Measurements from ENCODE around the gene MSRB3. TPM values are rescaled to one million over a fixed set of nuclear protein-coding genes. Genes with fewer than 3 reads are reported as not detected.

The MSRB3 gene
- total RNA-seq, 2 experiments from 2014 or later = not detected

GRCh38 chr12:65294641-65295262, 16.3 kb downstream of the MSRB3 start:
- DNase-seq (no peak), ATAC-seq (no peak)
- Mint-ChIP-seq H3K4me1 (ENCODE audit: low read depth) (no peaks in the 10 kb centered on the region), H3K27me3 (peaks cover 11% of the 10 kb centered on the region), H3K36me3 (ENCODE audit: low read depth) (no peaks in the 10 kb centered on the region), H3K4me3 (no peak overlapping the region), H3K27ac (no peak overlapping the region), H3K9me3 (peaks cover 2% of the 10 kb centered on the region)
- no peak for TF ChIP-seq CTCF (IDR thresholded peaks at IDR 0.05)
- intact Hi-C loops (cut with micrococcal nuclease) = no loop called here
- ChIA-PET CTCF (interaction anchor here (0.7 kb wide), 1 partner anchor 808 kb away, joined by 3 read pairs; no protein-coding TSS in a partner anchor), POLR2A (no interaction called here)

GRCh38 chr12:65296508-65297265, 18.2 kb downstream of the MSRB3 start:
- no peaks in the 10 kb centered on the region for H3K4me1 Mint-ChIP-seq (ENCODE audit: low read depth)
- intact Hi-C loops (cut with micrococcal nuclease) = no loop called here
- no peak overlapping the region for H3K27ac Mint-ChIP-seq
- peaks cover 2% of the 10 kb centered on the region for H3K9me3 Mint-ChIP-seq
- H3K36me3 Mint-ChIP-seq (ENCODE audit: low read depth) = no peaks in the 10 kb centered on the region
- ChIA-PET POLR2A (no interaction called here), CTCF (no interaction called here)
- ATAC-seq (no peak), DNase-seq (no peak)
- no peak for TF ChIP-seq CTCF (IDR thresholded peaks at IDR 0.05)
- no peak overlapping the region for H3K4me3 Mint-ChIP-seq
- H3K27me3 Mint-ChIP-seq = peaks cover 14% of the 10 kb centered on the region

GRCh38 chr12:65300097-65300496, 21.6 kb downstream of the MSRB3 start:
- Mint-ChIP-seq H3K36me3 (ENCODE audit: low read depth) (no peaks in the 10 kb centered on the region), H3K27ac (no peak overlapping the region), H3K27me3 (peaks cover 19% of the 10 kb centered on the region), H3K9me3 (peaks cover 2% of the 10 kb centered on the region), H3K4me1 (ENCODE audit: low read depth) (no peaks in the 10 kb centered on the region), H3K4me3 (no peak overlapping the region)
- ATAC-seq (no peak), DNase-seq (no peak)
- TF ChIP-seq CTCF (IDR thresholded peaks at IDR 0.05) = no peak
- CTCF ChIA-PET = interaction anchor here (0.7 to 1.6 kb wide), 2 partner anchors 10 to 51 kb away, joined by 3 to 6 read pairs; no protein-coding TSS in a partner anchor
- POLR2A ChIA-PET = no interaction called here
- intact Hi-C loops (cut with micrococcal nuclease) = no loop called here

- H3K4me3 Mint-ChIP-seq = no peak overlapping the region
- no peak overlapping the region for H3K27ac Mint-ChIP-seq
- H3K27me3 Mint-ChIP-seq = peaks cover 21% of the 10 kb centered on the region
- H3K9me3 Mint-ChIP-seq = peaks cover 2% of the 10 kb centered on the region
- TF ChIP-seq CTCF (IDR thresholded peaks at IDR 0.05) = no peak
- no peaks in the 10 kb centered on the region for H3K4me1 Mint-ChIP-seq (ENCODE audit: low read depth)
- intact Hi-C loops (cut with micrococcal nuclease) = no loop called here
- ChIA-PET CTCF (interaction anchor here (1.6 kb wide), 1 partner anchor 9 kb away, joined by 6 read pairs; no protein-coding TSS in a partner anchor), POLR2A (no interaction called here)
- DNase-seq = no peak
- no peak for ATAC-seq
- H3K36me3 Mint-ChIP-seq (ENCODE audit: low read depth) = no peaks in the 10 kb centered on the region
These were observed 22.3 kb downstream of the MSRB3 start for GRCh38 chr12:65300679-65301349.

- intact Hi-C loops (cut with micrococcal nuclease) = no loop called here
- no peak for TF ChIP-seq CTCF (IDR thresholded peaks at IDR 0.05)
- H3K27ac Mint-ChIP-seq = no peak overlapping the region
- H3K36me3 Mint-ChIP-seq (ENCODE audit: low read depth) = no peaks in the 10 kb centered on the region
- ATAC-seq (no peak), DNase-seq (no peak)
- H3K4me1 Mint-ChIP-seq (ENCODE audit: low read depth) = peaks cover under 1% of the 10 kb centered on the region
- H3K9me3 Mint-ChIP-seq = no peaks in the 10 kb centered on the region
- ChIA-PET POLR2A (no interaction called here), CTCF (interaction anchor here (1.2 kb wide), 2 partner anchors 86 to 412 kb away, joined by 3 read pairs; no protein-coding TSS in a partner anchor)
- H3K27me3 Mint-ChIP-seq = peaks cover 17% of the 10 kb centered on the region
- H3K4me3 Mint-ChIP-seq = no peak overlapping the region
These were observed 24.4 kb downstream of the MSRB3 start for GRCh38 chr12:65302891-65303290.

Measured in activated CD8-positive, alpha-beta T cell treated with anti-CD3 and anti-CD28 coated beads for 36 hours (primary cell).